GM12865 (cell line): ENCODE results near the gene PPEF1.

ENCODE experiments used
- DNase-seq: peaks from one replicate; pipeline ENCODE4 v3.0.0; 2010; ENCODE audit warnings: low read depth
- H3K4me3 ChIP-seq: 2 replicates; pipeline ENCODE4 v1.5.1; 2011; ENCODE audit warnings: mild to moderate bottlenecking, low read depth, low read length, control low read depth
- CTCF ChIP-seq: IDR thresholded peaks from 2 replicates; pipeline ENCODE4 v1.5.1; 2011; ENCODE audit warnings: low read length, control low read depth, low read depth, inconsistent platforms; ENCODE audit not compliant: insufficient read depth; ENCODE audit errors: missing control alignments

The PPEF1 gene

DNA sequence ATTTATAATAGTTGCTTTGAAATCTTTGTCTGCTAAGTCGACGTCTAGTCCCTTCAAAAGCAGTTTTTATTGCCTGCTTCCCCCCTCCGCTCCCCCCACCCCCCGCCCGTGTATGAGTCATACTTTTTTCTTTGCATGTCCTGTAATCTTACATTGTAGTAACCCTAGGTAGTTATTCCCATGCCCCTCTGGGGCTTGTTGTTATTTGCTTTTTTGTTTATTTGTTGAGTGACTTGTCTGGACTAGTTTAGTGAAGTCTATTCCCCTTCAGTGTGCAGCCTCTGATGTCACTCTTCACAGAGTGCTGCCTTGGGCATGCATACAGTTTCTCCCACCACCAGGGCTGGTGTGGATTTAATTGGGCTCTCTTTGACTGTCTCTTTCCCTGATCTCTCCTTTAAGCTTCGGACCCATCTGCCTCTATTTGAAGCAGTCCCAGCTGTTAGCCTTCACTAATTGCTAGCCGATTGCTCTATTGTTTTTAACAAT, 86.2 kb downstream of the PPEF1 start:
- no peak overlapping the region for H3K4me3 ChIP-seq
- no peak for DNase-seq
- no peak for TF ChIP-seq CTCF

DNA sequence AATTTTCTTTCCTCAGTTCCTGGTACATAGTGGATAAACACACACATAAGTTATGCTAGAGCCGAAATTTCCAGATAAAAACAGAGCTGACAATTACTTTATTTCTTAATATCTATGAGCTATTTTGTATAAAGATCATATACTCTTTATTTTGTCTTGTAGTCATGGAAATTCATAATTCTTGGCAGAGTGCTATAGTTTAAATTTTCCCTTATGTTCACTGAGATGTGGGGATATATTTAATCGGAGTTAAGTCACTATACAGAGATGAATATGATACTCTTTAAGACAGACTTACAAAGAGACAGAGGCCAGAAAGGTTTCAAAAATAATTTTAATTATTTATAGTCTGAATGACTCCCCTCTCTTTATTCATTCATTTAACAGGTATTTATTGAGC, 89.7 kb downstream of the PPEF1 start:
- TF ChIP-seq CTCF, result no peak
- no peak overlapping the region for H3K4me3 ChIP-seq
- DNase-seq, result no peak

GRCh38 chrX:18799911-18800310, 92.5 kb downstream of the PPEF1 start:
- TF ChIP-seq CTCF, result no peak

DNA sequence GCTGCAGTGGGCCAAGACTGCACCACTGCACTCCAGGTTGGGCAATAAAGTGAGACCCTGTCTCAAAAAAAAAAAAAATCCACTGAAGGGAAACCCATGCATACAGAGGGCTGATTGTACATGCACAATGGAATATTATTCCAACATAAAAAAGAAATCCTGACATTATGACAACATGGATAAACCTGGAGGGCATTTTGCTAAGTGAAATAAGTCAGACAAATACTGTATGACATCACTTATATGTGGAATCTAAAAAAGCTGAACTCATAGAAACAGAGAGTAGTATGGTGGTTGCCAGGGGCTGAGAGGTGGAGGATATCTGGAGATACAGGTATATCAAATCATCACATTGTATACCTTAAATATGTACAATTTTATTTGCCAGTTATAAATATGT, 102.2 kb downstream of the PPEF1 start:
- H3K4me3 ChIP-seq, result no peak overlapping the region
- DNase-seq, result no peak
- no peak for TF ChIP-seq CTCF

More at GRCh38 chrX:18799911-18800310, 92.5 kb downstream of the PPEF1 start:
- H3K4me3 ChIP-seq, result no peak overlapping the region
- no peak for DNase-seq

- TF ChIP-seq CTCF, result no peak
- no peak overlapping the region for H3K4me3 ChIP-seq
- no peak for DNase-seq
Measured at GRCh38 chrX:18810416-18810815, 103.0 kb downstream of the PPEF1 start.

- no peak for TF ChIP-seq CTCF
- peak; percentile 1 for DNase-seq
- H3K4me3 ChIP-seq, result no peak overlapping the region
Measured at GRCh38 chrX:18825375-18825774, 117.9 kb downstream of the PPEF1 start.

DNA sequence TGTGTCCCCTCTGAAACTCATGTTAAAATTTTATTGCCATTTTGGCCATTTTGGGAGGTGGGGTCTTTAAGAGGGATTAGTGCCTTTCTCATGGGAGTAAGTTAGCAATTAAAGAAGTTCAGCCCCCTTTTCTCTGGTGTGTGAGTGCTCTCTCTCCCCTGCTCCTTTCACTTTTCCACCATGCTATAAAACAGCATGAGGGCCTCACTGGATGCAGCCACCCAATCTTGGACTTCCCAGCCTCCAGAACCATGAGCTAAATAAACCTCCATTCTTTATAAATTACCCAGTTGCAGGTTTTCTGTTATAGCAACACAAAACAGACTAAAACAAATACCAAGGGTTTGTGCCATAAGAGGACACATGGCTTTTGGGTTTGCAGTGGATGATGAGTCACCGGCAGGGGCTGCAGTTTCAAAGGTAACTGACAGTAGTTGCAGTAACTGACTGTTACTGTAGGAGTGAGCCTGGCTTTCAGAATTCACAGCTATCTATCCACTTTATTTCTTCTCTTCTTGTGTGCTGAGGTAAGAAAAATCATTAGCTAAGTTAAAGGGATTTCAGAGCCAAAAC, 121.5 kb downstream of the PPEF1 start:
- no peak overlapping the region for H3K4me3 ChIP-seq
- DNase-seq, result peak; percentile 10
- TF ChIP-seq CTCF, result no peak
